Calu3 (cell line): ENCODE data around the gene ZSCAN21. TPM values are rescaled to one million over a fixed set of nuclear protein-coding genes. Genes with fewer than 3 reads are reported as not detected.
A peak's percentile ranks its signal among the peaks of the same experiment; 100 is the strongest.

Source experiments
- Bru-seq: library from RNA; stranded (reverse); fragments of 400-500 nt; gene quantifications from one replicate; lab custom pipeline; 2021; lab: Mats Ljungman, UMichigan
- BruChase-seq, 2 experiments: library from RNA; stranded (reverse); fragments of 400-500 nt; gene quantifications; one replicate each; lab custom pipeline; 2021; lab: Mats Ljungman, UMichigan
- BruUV-seq: library from RNA; stranded (reverse); fragments of 400-500 nt; replicated peaks from 2 replicates; lab custom pipeline; 2021; lab: Mats Ljungman, UMichigan
- CTCF ChIA-PET: fragments of 300-600 bp; sonication (Branson Sonifier 250); formaldehyde crosslinking; loops from one replicate; lab custom pipeline; 2022; ENCODE audit warnings: antibody characterized with exemption; lab: Charles Lee
- DNase-seq: peaks from one replicate; pipeline ENCODE4 v3.0.0; 2022
- H3K27ac Mint-ChIP-seq: one replicate; pipeline ENCODE4 v1.8.0; 2022; ENCODE audit warnings: mixed read lengths; ENCODE audit not compliant: unreplicated experiment
- H3K27me3 Mint-ChIP-seq: one replicate; pipeline ENCODE4 v1.8.0; 2022; ENCODE audit warnings: mixed read lengths; ENCODE audit not compliant: unreplicated experiment
- H3K36me3 Mint-ChIP-seq: one replicate; pipeline ENCODE4 v1.8.0; 2022; ENCODE audit warnings: mild to moderate bottlenecking, moderate library complexity, mixed read lengths; ENCODE audit not compliant: insufficient read depth, unreplicated experiment
- H3K4me1 Mint-ChIP-seq: one replicate; pipeline ENCODE4 v1.8.0; 2022; ENCODE audit warnings: mild to moderate bottlenecking, low read depth, mixed read lengths; ENCODE audit not compliant: unreplicated experiment
- H3K4me3 Mint-ChIP-seq: one replicate; pipeline ENCODE4 v1.8.0; 2022; ENCODE audit warnings: mild to moderate bottlenecking, low read depth, moderate library complexity, mixed read lengths; ENCODE audit not compliant: unreplicated experiment
- H3K9me3 Mint-ChIP-seq: one replicate; pipeline ENCODE4 v1.8.0; 2022; ENCODE audit warnings: low read depth, mixed read lengths; ENCODE audit not compliant: unreplicated experiment
- intact Hi-C: fragments of 100-400 bp; cut with micrococcal nuclease; formaldehyde crosslinking; loops from one replicate; pipeline ENCODE4 v1.10.0; 2022; ENCODE audit not compliant: unreplicated experiment
- long read RNA-seq: library from polyadenylated mRNA; stranded (forward); transcript quantifications from one replicate; pipeline ENCODE4 v2.0.0, GENCODE V29; 2022
- total RNA-seq: library from RNA; stranded (reverse); gene quantifications from 2 replicates; pipeline ENCODE4 v1.2.3, GENCODE V29; 2022
- TF ChIP-seq, protein P1 (sequence below): fragments of 200-600 bp; IDR thresholded peaks from one replicate; pipeline ENCODE4 v1.8.0; 2022; ENCODE audit warnings: antibody characterized with exemption; ENCODE audit not compliant: unreplicated experiment

Gene ZSCAN21
- total RNA-seq (5.5 and 5.7 TPM in 2 replicates), Bru-seq, nascent RNA (percentile 51 among the genes with signal in this experiment), BruChase-seq, experiment 1, labeled RNA remaining after a 6-hour chase (percentile 47 among the genes with signal in this experiment), BruChase-seq, experiment 2, labeled RNA remaining after a 2-hour chase (percentile 46 among the genes with signal in this experiment)
- long read RNA-seq, partial matches to known transcripts, result 0 of 7 reads
- long read RNA-seq, other reads (novel, unspliced or antisense), result 4 of 7 reads

GRCh38 chr7:100049441-100050291 is at the start of gene ZSCAN21:
Gene ZSCAN21 (plus strand): TSS chr7:100049774. CDS start chr7:100057007, 7,233 bp downstream.
- intact Hi-C loops, result loop anchor here (5.0 kb wide), 1 partner anchor 137 kb away; no protein-coding TSS in a partner anchor
- TSS peak; percentile 79 for BruUV-seq
- Mint-ChIP-seq H3K36me3 (peaks cover 7% of the 10 kb centered on the region), H3K9me3 (no peaks in the 10 kb centered on the region), H3K27me3 (no peaks in the 10 kb centered on the region), H3K27ac (peak within 1 kb of the TSS; percentile 63), H3K4me1 (peaks cover 7% of the 10 kb centered on the region), H3K4me3 (peak within 1 kb of the TSS; percentile 74)
- CTCF ChIA-PET, result interaction anchor here (0.9 kb wide), 1 partner anchor 56 kb away, joined by 3 read pairs; no protein-coding TSS in a partner anchor
- TF ChIP-seq, protein P1, sequence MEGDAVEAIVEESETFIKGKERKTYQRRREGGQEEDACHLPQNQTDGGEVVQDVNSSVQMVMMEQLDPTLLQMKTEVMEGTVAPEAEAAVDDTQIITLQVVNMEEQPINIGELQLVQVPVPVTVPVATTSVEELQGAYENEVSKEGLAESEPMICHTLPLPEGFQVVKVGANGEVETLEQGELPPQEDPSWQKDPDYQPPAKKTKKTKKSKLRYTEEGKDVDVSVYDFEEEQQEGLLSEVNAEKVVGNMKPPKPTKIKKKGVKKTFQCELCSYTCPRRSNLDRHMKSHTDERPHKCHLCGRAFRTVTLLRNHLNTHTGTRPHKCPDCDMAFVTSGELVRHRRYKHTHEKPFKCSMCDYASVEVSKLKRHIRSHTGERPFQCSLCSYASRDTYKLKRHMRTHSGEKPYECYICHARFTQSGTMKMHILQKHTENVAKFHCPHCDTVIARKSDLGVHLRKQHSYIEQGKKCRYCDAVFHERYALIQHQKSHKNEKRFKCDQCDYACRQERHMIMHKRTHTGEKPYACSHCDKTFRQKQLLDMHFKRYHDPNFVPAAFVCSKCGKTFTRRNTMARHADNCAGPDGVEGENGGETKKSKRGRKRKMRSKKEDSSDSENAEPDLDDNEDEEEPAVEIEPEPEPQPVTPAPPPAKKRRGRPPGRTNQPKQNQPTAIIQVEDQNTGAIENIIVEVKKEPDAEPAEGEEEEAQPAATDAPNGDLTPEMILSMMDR, result no peak
- DNase-seq, result peak; percentile 79

GRCh38 chr7:100000239-100000638 is 49.3 kb upstream of the ZSCAN21 start:
- no peak overlapping the region for H3K27ac Mint-ChIP-seq
- intact Hi-C loops, result no loop called here
- BruUV-seq, result no TSS peak
- peaks cover 13% of the 10 kb centered on the region for H3K27me3 Mint-ChIP-seq
- no peak overlapping the region for H3K4me3 Mint-ChIP-seq
- CTCF ChIA-PET, result no interaction called here
- H3K9me3 Mint-ChIP-seq, result no peaks in the 10 kb centered on the region
- H3K4me1 Mint-ChIP-seq, result peaks cover 11% of the 10 kb centered on the region
- peaks cover 5% of the 10 kb centered on the region for H3K36me3 Mint-ChIP-seq
- no peak for DNase-seq
- TF ChIP-seq, protein P1, result no peak

DNA sequence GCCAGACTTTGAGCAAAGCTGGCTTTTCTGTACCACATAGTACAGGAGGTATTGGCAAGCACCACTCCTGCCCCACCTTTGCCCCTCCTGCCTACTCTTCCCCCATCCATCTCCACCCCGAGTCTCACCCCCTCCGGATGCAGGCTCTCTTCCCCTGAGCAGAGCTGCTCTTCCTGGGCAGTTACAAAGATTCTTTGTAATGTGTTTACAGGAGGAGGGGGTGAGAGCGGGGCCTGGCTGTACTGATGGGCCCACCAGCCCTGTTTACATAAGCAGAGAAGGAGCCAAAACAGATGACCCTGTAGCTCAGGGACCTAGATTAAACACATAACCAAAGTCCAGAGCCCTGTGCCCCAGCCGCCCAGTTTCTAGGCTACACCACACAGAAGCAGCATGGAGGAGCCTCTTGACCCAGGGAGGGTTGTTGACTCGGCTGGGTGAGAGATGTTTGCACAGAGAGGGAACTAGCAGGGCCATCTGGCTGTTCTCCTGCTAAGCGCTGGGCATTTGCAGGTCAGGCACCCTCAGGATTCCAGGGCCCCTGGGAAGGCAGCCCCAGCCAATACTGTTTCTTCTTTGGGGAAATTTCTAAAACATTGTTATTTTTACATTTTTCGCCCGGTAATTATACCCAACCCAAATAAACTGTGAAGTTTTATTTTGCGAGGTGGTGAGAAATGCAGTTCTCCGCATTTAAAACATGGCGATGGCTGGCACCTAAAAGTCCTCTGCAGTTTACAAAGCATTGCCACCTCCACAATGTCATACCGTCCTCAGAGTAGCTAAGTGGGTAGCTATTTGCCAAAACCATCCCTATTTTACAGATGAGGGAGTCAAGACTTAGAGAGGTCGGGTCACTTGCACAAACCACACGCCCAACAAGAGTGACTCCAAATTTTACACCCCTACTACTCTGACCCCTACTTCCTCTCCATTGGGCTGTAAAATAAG is 45.6 kb upstream of the ZSCAN21 start:
- no peak for DNase-seq
- CTCF ChIA-PET, result no interaction called here
- TF ChIP-seq, protein P1, result no peak
- no peaks in the 10 kb centered on the region for H3K27me3 Mint-ChIP-seq
- intact Hi-C loops, result no loop called here
- H3K4me3 Mint-ChIP-seq, result no peak overlapping the region
- H3K4me1 Mint-ChIP-seq, result peaks cover 8% of the 10 kb centered on the region
- no TSS peak for BruUV-seq
- no peaks in the 10 kb centered on the region for H3K36me3 Mint-ChIP-seq
- H3K9me3 Mint-ChIP-seq, result no peaks in the 10 kb centered on the region
- H3K27ac Mint-ChIP-seq, result no peak overlapping the region

- intact Hi-C loops, result no loop called here
- Mint-ChIP-seq H3K36me3 (peaks cover 3% of the 10 kb centered on the region), H3K9me3 (no peaks in the 10 kb centered on the region), H3K27ac (no peak overlapping the region), H3K4me3 (no peak overlapping the region), H3K4me1 (peaks cover 8% of the 10 kb centered on the region), H3K27me3 (no peaks in the 10 kb centered on the region)
- no peak for DNase-seq
- TF ChIP-seq, protein P1, result no peak
- no TSS peak for BruUV-seq
- CTCF ChIA-PET, result interaction anchor here (0.6 kb wide), 1 partner anchor 18 kb away, joined by 4 read pairs; no protein-coding TSS in a partner anchor
These were observed 41.7 kb upstream of the ZSCAN21 start for GRCh38 chr7:100007887-100008286.
